HL-60 (cell line): ENCODE data around the gene COL23A1.
A peak's percentile ranks its signal among the peaks of the same experiment; 100 is the strongest.

Source experiments
- DNase-seq, 2 experiments: peaks; one replicate each; pipeline ENCODE4 v3.0.0-alpha.2; 2010 to 2020; ENCODE audit warnings: low read depth in 1 of 2, low spot score in 1 of 2
- H3K27ac ChIP-seq: fragments of 250-450 bp; sonication (Bioruptor Pico); replicated peaks from 2 replicates; pipeline ENCODE4 v1.5.1; 2020; ENCODE audit warnings: mild to moderate bottlenecking, moderate library complexity
- H3K27me3 ChIP-seq: fragments of 250-450 bp; sonication (Bioruptor Pico); 2 replicates; pipeline ENCODE4 v1.5.1; 2021; ENCODE audit warnings: mild to moderate bottlenecking, moderate library complexity; ENCODE audit not compliant: insufficient read depth, poor library complexity, severe bottlenecking
- H3K4me3 ChIP-seq: replicated peaks from 2 replicates; pipeline ENCODE4 v1.5.1; 2011; ENCODE audit warnings: mild to moderate bottlenecking, control low read depth, low read length; ENCODE audit not compliant: insufficient read depth
- CTCF ChIP-seq: IDR thresholded peaks from one replicate; pipeline ENCODE4 v1.5.1; 2011; ENCODE audit warnings: low read length, control low read depth, inconsistent platforms; ENCODE audit not compliant: insufficient read depth
- GABPA ChIP-seq: IDR thresholded peaks from 2 replicates; pipeline ENCODE4 v1.6.1; 2012; ENCODE audit warnings: low read depth
- POLR2AphosphoS5 ChIP-seq: IDR thresholded peaks from 2 replicates; pipeline ENCODE4 v1.6.1; 2012; ENCODE audit warnings: low read depth
- REST ChIP-seq: IDR thresholded peaks from 2 replicates; pipeline ENCODE4 v1.6.1; 2012; ENCODE audit warnings: low read depth; ENCODE audit not compliant: insufficient replicate concordance
- SPI1 ChIP-seq: IDR thresholded peaks from 2 replicates; pipeline ENCODE4 v1.6.1; 2012; ENCODE audit warnings: low read depth, mild to moderate bottlenecking, borderline replicate concordance

The COL23A1 gene

GRCh38 chr5:178492278-178492677, 97.9 kb downstream of the COL23A1 start:
- TF ChIP-seq POLR2AphosphoS5 (no peak), CTCF (no peak), REST (no peak), SPI1 (no peak), GABPA (no peak)
- DNase-seq: no peak
- Histone ChIP-seq H3K27me3 (no peaks in the 10 kb centered on the region), H3K4me3 (no peak overlapping the region), H3K27ac (peak overlapping the region; percentile 85)

GRCh38 chr5:178490935-178491652, 99.1 kb downstream of the COL23A1 start:
- H3K27me3 ChIP-seq: no peaks in the 10 kb centered on the region
- DNase-seq: peak in 1 of 2 experiments; percentile 56
- H3K27ac ChIP-seq: peak overlapping the region; percentile 85
- H3K4me3 ChIP-seq: no peak overlapping the region
- no peak for TF ChIP-seq REST
- no peak for TF ChIP-seq CTCF
- no peak for TF ChIP-seq GABPA
- no peak for TF ChIP-seq SPI1
- no peak for TF ChIP-seq POLR2AphosphoS5

GRCh38 chr5:178489271-178489976, 100.8 kb downstream of the COL23A1 start:
- no peaks in the 10 kb centered on the region for H3K27me3 ChIP-seq
- DNase-seq: peak; percentile 51 to 56
- TF ChIP-seq CTCF: no peak
- no peak for TF ChIP-seq POLR2AphosphoS5
- TF ChIP-seq REST: no peak
- TF ChIP-seq GABPA: no peak
- no peak for TF ChIP-seq SPI1
- H3K4me3 ChIP-seq: no peak overlapping the region
- peak overlapping the region; percentile 85 for H3K27ac ChIP-seq
